WTC11 (cell line): ENCODE results near the gene ALK. TPM values are rescaled to one million over a fixed set of nuclear protein-coding genes. Genes with fewer than 3 reads are reported as not detected.

Experiments
- ATAC-seq: fragments of 200-7000 bp; cut with Tn5 transposase; 2 replicates; pipeline ENCODE4 v1.10.0; 2021; ENCODE audit warnings: mild to moderate bottlenecking, moderate library complexity
- CTCF ChIA-PET: fragments of 300-600 bp; sonication (Branson Sonifier 250); formaldehyde crosslinking; loops from one replicate; lab custom pipeline; 2021; ENCODE audit warnings: antibody characterized with exemption; lab: Charles Lee
- POLR2A ChIA-PET: fragments of 350-600 bp; sonication (Branson Sonifier 250); formaldehyde crosslinking; loops from one replicate; lab custom pipeline; 2021; ENCODE audit warnings: antibody characterized with exemption; lab: Charles Lee
- DNase-seq: peaks from one replicate; pipeline ENCODE4 v3.0.0; 2021; ENCODE audit warnings: low spot score
- H3K27ac Mint-ChIP-seq: 2 replicates; pipeline ENCODE4 v1.8.0; 2021; ENCODE audit warnings: mixed read lengths
- H3K27me3 Mint-ChIP-seq: 2 replicates; pipeline ENCODE4 v1.8.0; 2021; ENCODE audit warnings: low read depth, mild to moderate bottlenecking, moderate library complexity, mixed read lengths
- H3K36me3 Mint-ChIP-seq: 2 replicates; pipeline ENCODE4 v1.8.0; 2021; ENCODE audit warnings: mixed read lengths
- H3K4me1 Mint-ChIP-seq: 2 replicates; pipeline ENCODE4 v1.8.0; 2022; ENCODE audit warnings: mixed read lengths
- H3K4me3 Mint-ChIP-seq: 2 replicates; pipeline ENCODE4 v1.8.0; 2021; ENCODE audit warnings: mild to moderate bottlenecking, moderate library complexity, mixed read lengths
- H3K9me3 Mint-ChIP-seq: 2 replicates; pipeline ENCODE4 v1.8.0; 2021; ENCODE audit warnings: mixed read lengths
- ATF1 ChIP-seq: sonication (generic); formaldehyde crosslinking; IDR thresholded peaks from 2 replicates; pipeline ENCODE4 v1.8.1; 2023; ENCODE audit warnings: mild to moderate bottlenecking, moderate library complexity, missing genetic modification reagents
- ATF2 ChIP-seq: sonication (generic); formaldehyde crosslinking; IDR thresholded peaks from 2 replicates; pipeline ENCODE4 v1.8.1; 2022; ENCODE audit warnings: low read depth, missing genetic modification reagents, borderline replicate concordance
- CBFB ChIP-seq: sonication (generic); formaldehyde crosslinking; IDR thresholded peaks from 2 replicates; pipeline ENCODE4 v1.8.1; 2022; ENCODE audit warnings: mild to moderate bottlenecking, low read depth, missing genetic modification reagents
- CREB1 ChIP-seq: sonication (generic); formaldehyde crosslinking; IDR thresholded peaks from 2 replicates; pipeline ENCODE4 v1.8.0; 2023; ENCODE audit warnings: mild to moderate bottlenecking, missing genetic modification reagents
- E2F4 ChIP-seq: sonication (generic); formaldehyde crosslinking; IDR thresholded peaks from 2 replicates; pipeline ENCODE4 v1.8.1; 2022; ENCODE audit warnings: low read depth, mild to moderate bottlenecking, moderate library complexity, missing genetic modification reagents, borderline replicate concordance
- ESRRA ChIP-seq: sonication (generic); formaldehyde crosslinking; IDR thresholded peaks from 2 replicates; pipeline ENCODE4 v1.8.1; 2022; ENCODE audit warnings: mild to moderate bottlenecking, missing genetic modification reagents, borderline replicate concordance
- FOXK1 ChIP-seq: sonication (generic); formaldehyde crosslinking; IDR thresholded peaks from 2 replicates; pipeline ENCODE4 v1.8.0; 2022; ENCODE audit warnings: mild to moderate bottlenecking, moderate library complexity, missing genetic modification reagents
- HMGXB4 ChIP-seq: sonication (generic); formaldehyde crosslinking; IDR thresholded peaks from 2 replicates; pipeline ENCODE4 v1.8.1; 2023; ENCODE audit warnings: mild to moderate bottlenecking, moderate library complexity, missing genetic modification reagents
- IRF2 ChIP-seq: sonication (generic); formaldehyde crosslinking; IDR thresholded peaks from 2 replicates; pipeline ENCODE4 v1.8.0; 2022; ENCODE audit warnings: low read depth, missing genetic modification reagents, borderline replicate concordance
- MLX ChIP-seq: sonication (generic); formaldehyde crosslinking; IDR thresholded peaks from 2 replicates; pipeline ENCODE4 v1.8.1; 2023; ENCODE audit warnings: mild to moderate bottlenecking, missing genetic modification reagents, moderate library complexity
- NR3C1 ChIP-seq: sonication (generic); formaldehyde crosslinking; conservative IDR thresholded peaks from 2 replicates; pipeline ENCODE4 v1.8.1; 2023; ENCODE audit warnings: low read depth, mild to moderate bottlenecking, missing genetic modification reagents
- PRDM15 ChIP-seq: sonication (generic); formaldehyde crosslinking; IDR thresholded peaks from 2 replicates; pipeline ENCODE4 v1.8.0; 2022; ENCODE audit warnings: missing genetic modification reagents
- RORB ChIP-seq: fragments of 250-450 bp; sonication (Bioruptor Pico); IDR thresholded peaks from 2 replicates; pipeline ENCODE4 v1.9.0; 2021; ENCODE audit warnings: mild to moderate bottlenecking
- SP1 ChIP-seq: sonication (generic); formaldehyde crosslinking; conservative IDR thresholded peaks from 2 replicates; pipeline ENCODE4 v1.8.1; 2022; ENCODE audit warnings: missing genetic modification reagents
- TEAD1 ChIP-seq: sonication (generic); formaldehyde crosslinking; IDR thresholded peaks from 2 replicates; pipeline ENCODE4 v1.8.0; 2022; ENCODE audit warnings: mild to moderate bottlenecking, missing genetic modification reagents
- TEAD4 ChIP-seq: sonication (generic); formaldehyde crosslinking; IDR thresholded peaks from 2 replicates; pipeline ENCODE4 v1.8.0; 2022; ENCODE audit warnings: mild to moderate bottlenecking, missing genetic modification reagents
- ZNF219 ChIP-seq: sonication (generic); formaldehyde crosslinking; IDR thresholded peaks from 2 replicates; pipeline ENCODE4 v1.8.0; 2023; ENCODE audit warnings: missing genetic modification reagents, mild to moderate bottlenecking, borderline replicate concordance
- ZNF512 ChIP-seq: sonication (generic); formaldehyde crosslinking; IDR thresholded peaks from 2 replicates; pipeline ENCODE4 v1.8.1; 2022; ENCODE audit warnings: missing genetic modification reagents, borderline replicate concordance
- ZNF671 ChIP-seq: fragments of 250-450 bp; sonication (Bioruptor Pico); IDR thresholded peaks from 2 replicates; pipeline ENCODE4 v1.8.0; 2021; ENCODE audit warnings: mild to moderate bottlenecking
- ZSCAN18 ChIP-seq: fragments of 250-450 bp; sonication (Bioruptor Pico); IDR thresholded peaks from 2 replicates; pipeline ENCODE4 v2.1.2; 2022; ENCODE audit warnings: mild to moderate bottlenecking, moderate library complexity
- total RNA-seq: library from RNA; stranded (reverse); gene quantifications from 3 replicates; pipeline ENCODE4 v1.2.3, GENCODE V29; 2021

The ALK gene
- total RNA-seq, 1 experiment from 2014 or later: not detected

GRCh38 chr2:29755233-29755632 is 166.2 kb downstream of the ALK start:
- Mint-ChIP-seq H3K4me3 (no peak overlapping the region), H3K4me1 (no peaks in the 10 kb centered on the region), H3K27me3 (no peaks in the 10 kb centered on the region), H3K36me3 (no peaks in the 10 kb centered on the region), H3K9me3 (no peaks in the 10 kb centered on the region), H3K27ac (no peak overlapping the region)
- TF ChIP-seq ZNF219 (CRISPR knock-in tag): no peak
- TF ChIP-seq TEAD1 (CRISPR knock-in tag): no peak
- no peak for TF ChIP-seq PRDM15 (CRISPR knock-in tag)
- no peak for TF ChIP-seq TEAD4 (CRISPR knock-in tag)
- TF ChIP-seq CREB1 (CRISPR knock-in tag): no peak
- no peak for TF ChIP-seq CBFB (CRISPR knock-in tag)
- TF ChIP-seq ZNF671: no peak
- no peak for ATAC-seq
- no peak for DNase-seq
- ChIA-PET POLR2A (interaction anchor here (0.7 kb wide), 1 partner anchor 47 kb away, joined by 3 read pairs; no protein-coding TSS in a partner anchor), CTCF (no interaction called here)

- POLR2A ChIA-PET: no interaction called here
- Mint-ChIP-seq H3K4me3 (no peak overlapping the region), H3K27ac (no peak overlapping the region), H3K36me3 (no peaks in the 10 kb centered on the region), H3K4me1 (no peaks in the 10 kb centered on the region), H3K27me3 (no peaks in the 10 kb centered on the region), H3K9me3 (no peaks in the 10 kb centered on the region)
- DNase-seq (no peak), ATAC-seq (no peak)
- no peak for TF ChIP-seq MLX (CRISPR knock-in tag)
- no peak for TF ChIP-seq ATF1 (CRISPR knock-in tag)
- TF ChIP-seq ZSCAN18: no peak
- no peak for TF ChIP-seq IRF2 (CRISPR knock-in tag)
- CTCF ChIA-PET: no interaction called here
Measured at GRCh38 chr2:29753671-29754444, 167.5 kb downstream of the ALK start.

- ChIA-PET CTCF (interaction anchor here (0.5 kb wide), 1 partner anchor 550 kb away, joined by 3 read pairs; no protein-coding TSS in a partner anchor), POLR2A (no interaction called here)
- Mint-ChIP-seq H3K27ac (no peak overlapping the region), H3K9me3 (no peaks in the 10 kb centered on the region), H3K4me3 (no peak overlapping the region), H3K27me3 (no peaks in the 10 kb centered on the region), H3K4me1 (no peaks in the 10 kb centered on the region), H3K36me3 (no peaks in the 10 kb centered on the region)
- DNase-seq (no peak), ATAC-seq (no peak)
- TF ChIP-seq RORB (CRISPR knock-in tag) (no peak), SP1 (no peak), ATF2 (CRISPR knock-in tag) (no peak), HMGXB4 (CRISPR knock-in tag) (no peak), ESRRA (CRISPR knock-in tag) (no peak), ZNF512 (CRISPR knock-in tag) (no peak), FOXK1 (CRISPR knock-in tag) (no peak), NR3C1 (CRISPR knock-in tag) (no peak), E2F4 (no peak)
Measured at GRCh38 chr2:29751390-29751789, 170.0 kb downstream of the ALK start.
